Subcutaneous abdominal adipose tissue (tissue), 5 donors: ENCODE measurements around the gene LEMD2.

Experiments
- H3K27ac ChIP-seq: one replicate; pipeline ENCODE4 v1.7.0; 2013; ENCODE audit warnings: low read depth, mild to moderate bottlenecking, inconsistent platforms, low read length, moderate library complexity
- H3K27me3 ChIP-seq, 5 donors: one replicate each; pipeline ENCODE4 v1.7.0; 2013; ENCODE audit warnings: low read length in 5 of 5, inconsistent platforms in 1 of 5; ENCODE audit not compliant: control insufficient read depth in 5 of 5, insufficient read depth in 4 of 5
- H3K36me3 ChIP-seq, 5 donors: one replicate each; pipeline ENCODE4 v1.7.0; 2013; ENCODE audit warnings: low read length in 5 of 5; ENCODE audit not compliant: control insufficient read depth in 5 of 5, insufficient read depth in 5 of 5
- H3K4me1 ChIP-seq, 5 donors: one replicate each; pipeline ENCODE4 v1.7.0; 2013; ENCODE audit warnings: low read length in 5 of 5, mild to moderate bottlenecking in 3 of 5, moderate library complexity in 1 of 5; ENCODE audit not compliant: control insufficient read depth in 5 of 5, insufficient read depth in 5 of 5
- H3K4me3 ChIP-seq, 5 donors: one replicate each; pipeline ENCODE4 v1.7.0; 2013; ENCODE audit warnings: low read length in 5 of 5, low read depth in 1 of 5
- H3K9ac ChIP-seq, 5 donors: one replicate each; pipeline ENCODE4 v1.7.0; 2013; ENCODE audit warnings: low read length in 5 of 5, mild to moderate bottlenecking in 4 of 5, moderate library complexity in 3 of 5
- H3K9me3 ChIP-seq, 5 donors: one replicate each; pipeline ENCODE4 v1.7.0; 2013; ENCODE audit warnings: low read length in 5 of 5; ENCODE audit not compliant: control insufficient read depth in 5 of 5
- donor health status: healthy.
- donor health status: healthy.
- donor health status: healthy.
- donor health status: healthy.
- donor health status: healthy.

The LEMD2 gene

GRCh38 chr6:33728438-33728837 lies 60.5 kb downstream of the LEMD2 start:
- H3K4me1 ChIP-seq: peaks cover 0 to 16% (median 0%) of the 10 kb centered on the region in 5 donors
- no peaks in the 10 kb centered on the region for H3K36me3 ChIP-seq
- H3K27ac ChIP-seq: no peak overlapping the region

GRCh38 chr6:33727932-33728331 lies 61.0 kb downstream of the LEMD2 start:
- peaks cover 0 to 16% (median 0%) of the 10 kb centered on the region in 5 donors for H3K4me1 ChIP-seq
- no peak overlapping the region for H3K4me3 ChIP-seq
- no peak overlapping the region for H3K9ac ChIP-seq
- peaks cover 5 to 16% (median 6%) of the 10 kb centered on the region in 5 donors for H3K27me3 ChIP-seq
- H3K27ac ChIP-seq: no peak overlapping the region
- no peaks in the 10 kb centered on the region for H3K36me3 ChIP-seq
- H3K9me3 ChIP-seq: no peaks in the 10 kb centered on the region

More at GRCh38 chr6:33728438-33728837, 60.5 kb downstream of the LEMD2 start:
- H3K9me3 ChIP-seq: no peaks in the 10 kb centered on the region
- H3K4me3 ChIP-seq: no peak overlapping the region
- no peak overlapping the region for H3K9ac ChIP-seq
- peaks cover 5 to 16% (median 7%) of the 10 kb centered on the region in 5 donors for H3K27me3 ChIP-seq

- H3K9ac ChIP-seq: no peak overlapping the region
- H3K27ac ChIP-seq: no peak overlapping the region
Measured at GRCh38 chr6:33727126-33727525, 61.8 kb downstream of the LEMD2 start.

GRCh38 chr6:33726696-33727095 lies 62.2 kb downstream of the LEMD2 start:
- Histone ChIP-seq H3K36me3 (no peaks in the 10 kb centered on the region), H3K4me1 (peaks cover 0 to 16% (median 0%) of the 10 kb centered on the region in 5 donors), H3K27ac (no peak overlapping the region), H3K4me3 (no peak overlapping the region), H3K27me3 (peaks cover 3 to 16% (median 11%) of the 10 kb centered on the region in 5 donors), H3K9ac (no peak overlapping the region), H3K9me3 (no peaks in the 10 kb centered on the region)

More at GRCh38 chr6:33727126-33727525, 61.8 kb downstream of the LEMD2 start:
- peaks cover 0 to 16% (median 0%) of the 10 kb centered on the region in 5 donors for H3K4me1 ChIP-seq
- peaks cover 3 to 15% (median 8%) of the 10 kb centered on the region in 5 donors for H3K27me3 ChIP-seq
- H3K9me3 ChIP-seq: no peaks in the 10 kb centered on the region
- no peaks in the 10 kb centered on the region for H3K36me3 ChIP-seq
- H3K4me3 ChIP-seq: no peak overlapping the region

- Histone ChIP-seq H3K27me3 (peaks cover 3 to 18% (median 11%) of the 10 kb centered on the region in 5 donors), H3K9ac (no peak overlapping the region), H3K4me3 (no peak overlapping the region), H3K27ac (no peak overlapping the region), H3K36me3 (no peaks in the 10 kb centered on the region), H3K4me1 (peaks cover 0 to 16% (median 0%) of the 10 kb centered on the region in 5 donors), H3K9me3 (no peaks in the 10 kb centered on the region)
Measured at GRCh38 chr6:33725891-33726673, 62.8 kb downstream of the LEMD2 start.

- Histone ChIP-seq H3K27ac (no peak overlapping the region), H3K27me3 (peaks cover 3 to 18% (median 10%) of the 10 kb centered on the region in 5 donors), H3K9me3 (no peaks in the 10 kb centered on the region), H3K36me3 (no peaks in the 10 kb centered on the region), H3K9ac (no peak overlapping the region), H3K4me1 (peaks cover 0 to 16% (median 0%) of the 10 kb centered on the region in 5 donors), H3K4me3 (no peak overlapping the region)
Measured at GRCh38 chr6:33725222-33725621, 63.7 kb downstream of the LEMD2 start.

- no peaks in the 10 kb centered on the region for H3K36me3 ChIP-seq
- peaks cover 0 to 16% (median 0%) of the 10 kb centered on the region in 5 donors for H3K4me1 ChIP-seq
- H3K9ac ChIP-seq: no peak overlapping the region
- H3K4me3 ChIP-seq: no peak overlapping the region
- no peaks in the 10 kb centered on the region for H3K9me3 ChIP-seq
- no peak overlapping the region for H3K27ac ChIP-seq
- H3K27me3 ChIP-seq: peaks cover 3 to 19% (median 10%) of the 10 kb centered on the region in 5 donors
Measured at GRCh38 chr6:33724102-33725023, 64.6 kb downstream of the LEMD2 start.

- no peak overlapping the region for H3K27ac ChIP-seq
- no peaks in the 10 kb centered on the region for H3K9me3 ChIP-seq
- H3K4me1 ChIP-seq: peaks cover 0 to 15% (median 0%) of the 10 kb centered on the region in 5 donors
- no peak overlapping the region for H3K4me3 ChIP-seq
- H3K27me3 ChIP-seq: peaks cover 3 to 24% (median 10%) of the 10 kb centered on the region in 5 donors
- no peak overlapping the region for H3K9ac ChIP-seq
- H3K36me3 ChIP-seq: no peaks in the 10 kb centered on the region
Measured at GRCh38 chr6:33723371-33724085, 65.4 kb downstream of the LEMD2 start.

- H3K27ac ChIP-seq: no peak overlapping the region
- no peak overlapping the region for H3K9ac ChIP-seq
- H3K27me3 ChIP-seq: peaks cover 3 to 25% (median 10%) of the 10 kb centered on the region in 5 donors
- H3K4me3 ChIP-seq: no peak overlapping the region
- H3K9me3 ChIP-seq: no peaks in the 10 kb centered on the region
- peaks cover 0 to 10% (median 0%) of the 10 kb centered on the region in 5 donors for H3K4me1 ChIP-seq
- H3K36me3 ChIP-seq: no peaks in the 10 kb centered on the region
Measured at GRCh38 chr6:33722103-33722623, 66.8 kb downstream of the LEMD2 start.
